GM19467 (cell line): Measurements from ENCODE around the gene ROBO1.

Source experiments
- ATAC-seq: cut with Tn5 transposase; IDR thresholded peaks from one replicate; pipeline ENCODE4 v1.9.1; 2021; ENCODE audit warnings: mild to moderate bottlenecking, moderate library complexity; ENCODE audit not compliant: unreplicated experiment

ROBO1 gene

DNA sequence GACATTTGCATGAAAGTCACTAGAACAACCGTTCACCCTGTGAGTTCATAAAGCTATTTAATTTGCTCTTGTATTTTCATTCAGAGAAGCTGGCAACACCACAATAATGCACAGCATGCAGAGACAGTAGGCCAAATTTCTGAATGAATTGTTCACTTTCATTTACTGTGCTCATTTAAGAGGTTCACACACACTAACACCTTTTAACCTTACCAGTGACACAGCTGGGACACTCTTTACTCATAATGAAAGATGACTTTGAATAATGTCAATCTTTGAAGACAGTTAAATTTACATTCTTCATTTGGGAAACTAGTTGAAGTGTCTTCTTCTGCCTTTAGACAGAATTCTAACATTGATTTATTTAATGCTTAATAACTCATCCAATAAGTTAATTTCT is 95.7 kb downstream of the ROBO1 start:
- ATAC-seq: no peak

DNA sequence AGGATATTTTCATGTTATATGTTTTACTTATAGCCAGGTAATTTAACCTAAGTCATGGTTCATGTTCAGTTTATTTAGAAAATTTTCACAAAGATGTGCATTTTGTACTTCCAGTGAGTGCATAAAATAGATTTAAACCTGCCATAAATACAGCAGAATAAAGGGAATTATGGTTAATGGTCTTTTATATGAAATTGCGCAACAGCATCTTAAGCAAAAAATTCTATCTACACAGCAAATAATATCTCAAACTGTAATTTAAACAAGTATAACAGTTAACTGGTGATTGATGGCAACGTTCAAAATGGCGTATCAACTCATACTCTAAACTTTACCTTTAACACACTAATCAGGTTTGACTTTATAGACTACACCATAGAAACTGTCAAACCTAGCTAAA is 97.6 kb downstream of the ROBO1 start:
- ATAC-seq: no peak

DNA sequence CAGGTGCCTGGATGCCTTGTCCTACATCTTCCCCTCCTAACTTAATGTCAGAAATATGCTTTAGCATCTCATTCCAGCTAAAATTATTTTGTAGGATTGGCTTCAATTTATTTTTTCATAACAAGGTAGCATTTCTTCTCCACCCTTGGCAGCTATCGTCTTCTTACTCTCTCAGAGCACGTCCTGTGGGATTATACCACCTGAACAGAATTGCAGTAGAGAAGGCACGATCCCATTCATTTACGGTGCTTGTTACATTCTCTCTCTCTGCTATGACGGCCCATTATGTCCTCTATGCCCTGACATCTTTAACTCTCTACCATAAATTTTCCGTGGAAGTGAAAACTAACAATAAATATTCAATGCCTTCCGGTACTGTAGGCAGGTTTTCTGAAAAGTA is 103.3 kb downstream of the ROBO1 start:
- no peak for ATAC-seq

DNA sequence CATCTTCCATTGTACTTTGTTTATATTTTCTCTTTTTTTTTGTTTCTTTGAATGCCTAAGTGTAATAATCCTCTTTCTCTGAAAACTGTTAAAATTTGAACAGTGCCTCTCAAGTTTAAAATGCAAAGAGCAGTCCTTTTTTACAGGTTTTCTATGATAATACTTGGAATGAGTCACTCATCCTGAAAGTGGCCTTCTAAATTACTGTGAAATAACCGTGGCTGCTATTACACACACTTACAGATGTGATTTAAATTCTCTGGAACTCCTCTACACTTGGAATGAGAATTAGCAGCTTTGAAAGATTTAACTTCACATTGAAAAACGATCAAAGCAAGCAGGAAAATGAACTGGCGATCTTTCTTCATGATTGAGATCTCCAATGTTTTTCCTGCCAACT is 105.9 kb downstream of the ROBO1 start:
- ATAC-seq: no peak

DNA sequence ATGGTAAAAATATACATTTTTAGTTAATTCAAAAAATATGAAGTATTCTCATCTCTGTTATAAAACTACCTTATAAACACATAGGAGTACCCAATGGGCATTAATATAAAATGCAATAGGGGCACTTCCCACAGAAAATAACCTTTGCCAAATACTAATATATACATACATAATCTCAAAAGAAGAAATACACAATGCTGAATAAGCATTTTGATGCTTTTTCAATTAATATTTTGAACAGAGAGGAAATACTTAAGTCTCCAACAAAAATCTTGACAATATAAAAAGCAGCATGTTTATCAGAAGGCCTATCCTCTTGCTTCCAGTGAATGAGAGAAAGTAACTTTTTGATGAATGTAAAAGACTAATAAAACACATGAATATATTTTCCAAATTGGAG is 110.7 kb downstream of the ROBO1 start:
- no peak for ATAC-seq

DNA sequence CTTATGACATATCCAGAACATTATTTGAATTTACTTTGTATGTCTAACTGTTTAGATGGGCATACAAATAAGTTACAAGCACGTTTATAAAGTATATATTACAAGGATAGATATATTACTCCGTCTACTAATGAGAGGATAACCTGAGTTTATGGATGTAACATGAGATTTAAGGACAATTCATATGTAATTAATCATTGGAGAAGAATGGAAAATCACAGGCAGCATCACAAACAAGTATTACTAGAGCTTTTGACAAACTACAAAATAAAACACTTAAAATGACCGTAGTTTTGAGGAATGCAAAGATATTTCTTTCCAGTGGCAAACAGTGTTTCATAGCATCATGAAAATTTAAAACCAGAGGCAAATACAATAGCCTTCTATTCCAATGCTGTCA is 113.8 kb downstream of the ROBO1 start:
- no peak for ATAC-seq

DNA sequence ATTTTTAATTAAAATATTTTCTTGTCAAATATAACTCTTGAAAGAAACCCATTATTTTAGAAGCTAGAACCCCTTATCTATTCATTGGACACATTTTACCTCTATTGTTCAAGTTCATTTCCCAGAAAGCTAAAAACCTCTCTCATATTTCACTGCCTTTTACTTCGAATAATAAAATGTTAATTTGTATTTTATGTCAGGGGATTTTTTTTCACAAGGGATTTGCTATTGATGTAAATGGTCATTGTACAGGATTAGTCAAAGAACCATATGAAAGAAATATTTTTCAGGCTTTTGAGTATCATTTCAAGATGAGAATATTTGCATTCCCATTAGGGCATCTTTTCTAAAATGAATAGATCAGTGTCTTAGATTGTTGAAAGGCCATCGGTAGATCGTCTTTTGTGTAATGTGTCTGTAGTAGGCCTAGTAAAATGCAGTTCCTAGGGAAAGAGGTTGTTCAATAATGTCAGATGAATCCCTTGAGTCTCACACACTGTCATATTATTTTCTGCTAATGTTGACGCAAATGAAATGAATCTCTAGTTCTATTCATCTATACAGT is 114.5 kb downstream of the ROBO1 start:
- no peak for ATAC-seq

DNA sequence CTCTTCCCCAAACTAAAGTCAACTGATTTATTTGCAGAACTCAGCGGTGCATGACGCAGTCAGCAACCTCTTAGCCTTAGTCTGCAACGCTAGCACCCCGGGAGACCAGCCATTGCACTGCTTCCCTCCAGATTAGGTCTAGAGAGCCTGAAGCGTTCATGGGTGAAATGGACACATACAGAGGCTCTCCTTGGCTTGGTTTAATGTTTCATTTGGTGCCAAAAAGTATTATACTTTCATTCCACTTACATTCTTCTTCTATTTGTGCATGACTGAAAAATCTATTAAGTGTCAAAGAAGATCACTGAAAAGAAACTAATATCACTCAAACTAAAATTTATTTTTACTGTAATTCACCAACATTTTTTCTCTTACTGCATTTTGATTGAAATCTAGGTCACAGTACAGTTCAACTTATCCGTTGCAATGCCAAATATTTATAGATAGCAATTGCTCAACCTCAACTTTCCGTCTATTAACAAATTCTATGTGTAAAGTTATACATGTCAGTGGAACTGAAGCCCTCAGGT is 116.2 kb downstream of the ROBO1 start:
- ATAC-seq: no peak

DNA sequence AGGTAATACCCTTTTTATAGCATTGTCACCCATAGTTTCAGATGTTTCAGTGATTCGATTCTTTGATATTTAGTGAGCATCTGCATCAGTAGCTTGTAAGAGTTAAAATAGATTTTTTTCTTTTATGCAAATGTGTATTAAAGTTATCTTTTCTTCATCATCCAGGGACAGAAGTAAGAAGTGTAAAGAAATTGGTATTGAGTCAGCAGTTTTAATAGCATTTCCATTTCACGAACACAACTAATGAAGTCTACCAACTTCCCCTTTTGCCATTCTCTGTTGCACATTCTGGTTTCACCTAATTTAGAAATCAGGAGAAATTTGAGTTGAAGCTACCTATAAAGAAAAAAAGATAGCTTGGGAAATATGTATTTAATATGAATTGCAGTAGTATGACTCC is 127.9 kb downstream of the ROBO1 start:
- ATAC-seq: no peak

DNA sequence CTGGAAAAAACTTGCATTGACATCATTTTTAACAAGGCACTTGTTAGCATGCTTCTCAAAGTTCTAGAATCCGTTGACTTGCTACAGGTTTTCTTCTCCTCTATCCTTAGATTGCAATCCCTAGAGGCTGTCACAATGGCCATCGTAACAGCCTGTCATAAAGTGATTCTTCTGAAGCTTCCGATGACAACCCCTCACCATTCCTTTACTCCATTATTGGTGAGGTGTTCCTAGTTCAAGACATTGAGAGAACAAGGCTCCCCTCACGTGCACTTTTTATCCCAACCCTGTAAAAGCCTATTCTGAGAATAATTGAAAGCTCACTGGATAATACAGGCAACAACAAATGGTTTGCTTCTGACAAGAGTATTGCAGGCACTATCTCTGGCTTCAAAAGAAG is 131.4 kb downstream of the ROBO1 start:
- no peak for ATAC-seq

DNA sequence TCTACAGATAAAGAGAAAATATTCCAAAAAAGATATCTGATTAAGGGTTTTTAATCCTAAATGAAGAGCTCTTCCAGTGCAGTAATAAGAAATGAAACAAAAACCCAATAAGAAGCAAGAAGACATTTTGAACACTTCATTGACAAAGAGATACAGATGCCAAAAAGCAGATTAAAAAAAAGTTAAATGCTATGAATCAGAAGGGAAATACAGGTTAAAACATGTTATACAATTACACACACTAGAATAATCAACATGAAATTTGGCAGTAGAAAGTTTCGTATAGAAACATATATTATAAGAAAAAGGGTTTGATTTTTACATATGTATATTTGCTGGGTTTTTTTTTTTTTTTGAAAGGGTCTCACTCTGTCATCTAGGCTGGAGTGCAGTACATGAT is 135.0 kb downstream of the ROBO1 start:
- no peak for ATAC-seq

DNA sequence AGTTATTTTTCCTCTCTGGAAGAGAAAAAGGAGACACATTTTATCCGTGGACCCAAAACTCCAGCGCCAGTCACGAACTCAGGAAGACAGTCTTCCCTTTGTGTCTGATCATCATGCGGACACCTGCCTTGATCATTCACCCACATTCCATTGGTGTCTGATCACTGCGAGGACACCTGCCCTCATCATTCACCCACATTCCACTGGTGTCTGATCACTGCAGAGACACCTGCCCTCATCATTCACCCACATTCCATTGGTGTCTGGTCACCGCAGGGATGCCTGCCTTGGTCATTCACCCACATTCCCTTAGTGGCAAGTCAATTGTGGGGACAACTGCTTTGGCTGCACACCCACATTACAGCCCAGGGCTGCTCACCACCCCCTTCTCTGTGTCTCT is 148.9 kb downstream of the ROBO1 start:
- ATAC-seq: no peak

DNA sequence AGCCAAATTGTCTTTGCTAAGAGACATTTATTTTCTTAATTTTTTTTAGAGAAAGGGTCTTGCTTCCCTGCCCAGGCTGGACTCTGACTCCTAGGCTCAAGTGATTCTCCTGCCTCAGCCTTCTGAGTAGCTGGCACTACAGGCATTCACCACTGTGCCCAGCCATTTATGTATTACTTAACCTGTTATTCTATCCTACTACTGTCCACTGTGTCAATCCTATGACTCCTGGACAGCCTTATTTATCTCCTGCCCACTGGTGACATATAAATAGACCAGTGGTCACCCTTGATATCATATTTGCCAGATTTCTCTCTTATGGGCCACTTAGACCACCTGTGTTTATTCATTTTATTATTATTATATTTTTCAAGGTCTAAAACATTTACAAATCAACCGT is 161.4 kb downstream of the ROBO1 start:
- no peak for ATAC-seq

DNA sequence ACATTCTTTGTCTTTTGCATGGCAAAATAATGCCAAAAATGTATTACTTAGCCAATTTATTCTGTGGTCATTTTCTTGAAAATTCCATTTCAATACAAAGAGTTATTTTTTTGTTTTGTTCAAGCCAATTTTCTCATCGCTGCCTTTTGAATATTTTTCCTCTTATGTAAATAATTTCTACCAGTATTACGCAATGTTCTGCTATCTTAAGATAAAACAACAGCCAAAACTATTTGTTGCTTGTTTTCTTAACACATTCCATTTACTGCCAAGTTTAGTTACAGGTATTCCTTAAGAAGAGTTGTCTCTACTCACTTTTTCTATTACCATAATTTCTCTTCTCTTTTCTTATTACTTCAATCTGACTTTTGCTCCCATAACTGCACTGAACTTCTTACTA is 163.1 kb downstream of the ROBO1 start:
- ATAC-seq: no peak

DNA sequence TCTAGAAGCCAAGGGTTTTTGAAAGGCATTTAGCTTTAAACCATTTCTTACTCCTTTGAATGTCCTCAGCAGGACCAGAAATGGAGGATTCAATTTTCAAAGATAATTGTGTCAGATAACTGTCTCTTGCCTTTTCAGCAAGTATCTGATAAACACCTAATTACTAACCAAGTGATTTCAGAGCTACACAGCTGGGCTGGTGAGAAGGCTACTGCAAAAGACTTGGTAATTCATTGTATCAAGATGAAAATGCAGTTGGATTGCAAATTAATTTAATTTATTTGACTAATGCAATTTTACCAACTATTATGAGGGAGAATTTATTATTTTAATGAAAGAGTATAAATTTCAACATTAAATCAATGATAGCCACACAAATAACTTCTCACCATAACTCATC is 165.4 kb downstream of the ROBO1 start:
- no peak for ATAC-seq

DNA sequence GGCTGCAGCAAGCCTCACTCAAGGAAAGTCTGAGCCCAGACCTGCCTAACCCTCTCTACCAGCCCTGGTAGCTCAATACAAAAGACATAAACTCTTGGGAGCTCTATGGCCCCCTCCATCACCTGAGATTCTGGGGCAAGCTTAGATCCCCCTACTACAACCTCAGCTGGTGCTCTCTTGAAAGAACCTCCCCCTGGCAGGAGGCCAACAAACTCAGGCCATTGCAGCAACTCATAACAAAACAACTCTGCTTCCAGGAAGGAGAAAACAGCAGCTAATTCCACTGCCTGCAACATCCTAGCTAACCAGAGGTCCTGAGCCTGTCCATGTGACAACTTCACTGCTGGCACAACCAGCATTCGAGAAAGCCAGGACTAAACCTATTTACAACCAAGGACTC is 169.2 kb downstream of the ROBO1 start:
- ATAC-seq: no peak

DNA sequence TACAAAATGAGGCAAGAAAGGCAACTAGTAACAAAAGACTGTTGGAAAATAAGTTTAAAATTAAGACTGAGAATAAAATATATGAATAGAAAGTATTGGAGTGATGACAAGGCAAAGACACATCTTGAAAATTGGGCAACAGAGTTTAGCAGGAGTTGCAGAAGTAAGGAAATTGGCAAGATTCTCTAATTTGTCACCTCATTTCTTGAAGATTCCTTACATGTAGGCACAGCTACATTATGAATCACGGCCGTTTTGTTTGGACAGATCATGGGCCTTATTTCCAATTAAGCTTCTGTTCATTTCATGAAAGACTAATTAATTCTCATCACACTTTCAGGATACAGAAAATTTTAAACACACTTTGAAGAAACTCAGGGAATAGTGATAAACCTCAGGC is 170.1 kb downstream of the ROBO1 start:
- ATAC-seq: no peak

DNA sequence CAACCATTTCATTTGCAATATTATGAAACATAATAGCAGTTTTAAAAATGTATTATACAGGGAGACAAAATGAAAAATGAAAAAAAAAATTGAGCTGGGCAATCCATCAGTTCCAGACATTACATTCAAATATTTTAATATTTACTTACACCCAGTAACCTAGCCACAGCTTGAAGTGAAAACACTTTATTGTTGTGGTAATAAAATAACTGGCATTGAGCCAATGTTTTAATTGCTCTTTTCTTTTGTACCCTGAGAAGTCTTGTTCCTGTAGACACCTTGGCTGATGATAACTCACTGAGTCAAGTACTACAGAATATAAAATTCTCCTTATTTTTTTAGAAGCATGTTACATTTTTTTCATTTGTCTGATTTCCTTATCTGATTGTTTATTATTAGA is 180.6 kb downstream of the ROBO1 start:
- ATAC-seq: no peak

DNA sequence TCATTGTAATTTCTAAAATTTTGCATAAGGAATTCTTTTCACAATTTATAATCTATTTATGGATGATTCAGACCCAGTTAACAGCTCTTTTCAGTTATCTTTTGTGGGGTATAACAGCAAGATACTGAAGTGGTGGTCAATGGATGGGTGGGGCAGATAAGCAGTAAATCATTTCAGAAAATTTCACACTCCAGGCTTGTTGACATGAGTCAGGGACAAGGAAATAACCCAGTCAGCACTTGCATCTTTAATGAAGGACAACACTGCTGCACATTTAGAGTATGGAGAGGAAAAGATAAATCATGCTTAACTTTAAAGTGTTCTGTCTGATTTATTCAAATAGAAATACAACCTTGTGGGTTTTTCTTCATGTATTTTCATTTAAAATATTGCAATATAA is 181.6 kb downstream of the ROBO1 start:
- no peak for ATAC-seq

DNA sequence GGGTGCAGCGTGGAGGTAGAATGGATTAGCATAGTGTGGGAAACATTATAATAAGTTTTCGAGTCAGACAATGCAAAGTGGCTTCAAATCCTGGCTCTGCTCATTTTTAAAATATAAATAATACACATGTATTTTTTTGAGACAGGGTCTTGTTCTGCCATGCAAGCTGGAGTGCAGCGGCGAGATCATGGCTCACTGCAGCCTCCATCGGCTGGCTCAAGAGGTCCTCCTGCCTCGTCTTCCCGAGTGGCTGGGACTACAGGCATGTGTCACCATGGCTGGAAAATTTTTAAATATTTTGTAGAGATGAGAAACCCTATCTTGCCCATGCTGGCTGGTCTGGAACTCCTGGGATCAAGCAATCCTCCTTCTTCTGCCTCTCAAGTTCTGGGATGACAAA is 194.9 kb downstream of the ROBO1 start:
- ATAC-seq: no peak

DNA sequence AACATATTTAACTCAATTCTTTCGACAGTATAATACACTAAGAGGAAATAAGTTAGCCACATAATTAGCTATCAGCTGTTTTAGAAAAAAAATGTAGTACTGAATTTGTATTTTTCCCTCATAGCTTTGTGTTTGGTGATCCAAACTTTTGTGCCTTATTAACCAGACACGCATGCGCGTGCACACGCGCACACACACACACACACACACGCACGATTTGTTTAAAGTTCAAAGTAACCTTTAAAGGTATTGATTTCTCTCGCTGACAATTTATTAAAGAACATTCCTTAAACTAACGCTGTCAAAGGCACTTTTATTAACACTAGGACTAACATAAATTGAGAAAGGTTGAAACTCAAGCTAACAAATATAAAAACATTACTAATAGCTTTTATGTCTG is 198.9 kb downstream of the ROBO1 start:
- no peak for ATAC-seq

DNA sequence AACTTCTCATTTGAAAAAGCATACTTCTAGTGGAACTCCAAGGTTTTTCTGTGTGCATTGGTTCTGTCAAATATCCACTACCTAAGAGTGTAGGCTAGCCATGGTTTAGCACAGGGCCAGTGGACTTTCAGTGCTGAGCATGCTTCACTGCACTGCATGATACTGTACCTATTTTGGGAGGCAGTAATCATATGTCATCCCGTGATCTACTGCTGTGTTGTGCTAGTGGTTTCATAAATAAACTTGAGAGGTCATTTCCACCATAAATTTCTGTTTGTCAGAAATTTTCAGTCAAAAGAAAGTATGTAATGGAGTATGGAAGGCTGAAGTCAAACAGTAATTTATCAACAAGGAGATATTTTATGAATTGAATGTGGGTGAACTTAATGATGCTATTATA is 203.6 kb downstream of the ROBO1 start:
- ATAC-seq: no peak

DNA sequence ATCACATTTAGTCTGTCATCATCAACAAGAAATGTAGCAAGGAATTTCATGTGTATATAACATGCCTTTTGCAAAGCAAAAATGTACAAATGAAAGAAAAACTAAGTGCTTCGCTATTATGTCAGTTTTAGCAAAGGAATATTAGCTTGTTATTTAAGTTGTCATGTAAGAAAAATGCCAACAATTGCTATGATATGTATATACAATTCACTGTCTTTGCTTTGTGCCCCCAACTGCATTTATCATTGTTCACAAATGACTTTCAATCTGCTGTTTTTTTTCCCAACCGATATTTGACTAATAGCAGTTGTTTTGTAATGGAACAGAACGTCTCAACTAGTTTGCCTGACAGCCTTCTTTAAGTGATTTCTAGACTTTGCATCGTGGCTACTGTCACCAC is 207.1 kb downstream of the ROBO1 start:
- ATAC-seq: no peak

DNA sequence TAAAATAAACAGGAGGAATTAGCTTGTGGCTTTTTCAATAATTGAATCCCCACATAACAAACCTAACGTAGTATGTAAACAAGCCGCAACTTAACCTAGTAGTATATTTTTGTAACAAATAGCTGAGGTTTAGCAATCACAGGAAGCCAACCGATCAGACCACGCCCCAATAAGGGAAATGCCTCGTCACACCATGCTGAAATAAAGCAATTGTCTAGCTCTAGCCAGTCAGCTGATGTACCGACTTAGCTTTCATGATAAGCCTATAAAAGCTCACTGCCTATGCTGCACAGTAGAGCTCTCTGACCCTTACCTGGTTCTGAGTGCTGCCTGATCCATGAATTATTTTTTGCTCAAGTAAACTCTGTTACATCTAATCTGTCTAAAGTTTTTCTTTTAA is 208.9 kb downstream of the ROBO1 start:
- no peak for ATAC-seq
